Suprapubic skin (tissue), 4 donors: Measurements from ENCODE around the gene ABHD1. TPM values are rescaled to one million over a fixed set of nuclear protein-coding genes. Genes with fewer than 3 reads are reported as not detected.

ENCODE experiments used
- DNase-seq, 2 donors: peaks; one replicate each; pipeline ENCODE4 v3.0.0-alpha.2; 2019; ENCODE audit warnings: low spot score in 2 of 2
- H3K27ac ChIP-seq: fragments of 200-600 bp; sonication (generic); one replicate; pipeline ENCODE4 v1.5.1; 2019
- H3K27me3 ChIP-seq: fragments of 200-600 bp; sonication (generic); one replicate; pipeline ENCODE4 v1.5.1; 2019
- H3K36me3 ChIP-seq: fragments of 200-600 bp; sonication (generic); one replicate; pipeline ENCODE4 v1.5.1; 2019
- H3K4me1 ChIP-seq: fragments of 200-600 bp; sonication (generic); one replicate; pipeline ENCODE4 v1.5.1; 2019
- H3K4me3 ChIP-seq: fragments of 200-600 bp; sonication (generic); one replicate; pipeline ENCODE4 v1.5.1; 2019; ENCODE audit warnings: mild to moderate bottlenecking
- H3K9me3 ChIP-seq: fragments of 200-600 bp; sonication (generic); one replicate; pipeline ENCODE4 v1.5.1; 2019
- EP300 ChIP-seq: sonication (generic); formaldehyde crosslinking; IDR thresholded peaks from one replicate; pipeline ENCODE4 v1.6.1; 2017; ENCODE audit warnings: antibody characterized with exemption
- POLR2A ChIP-seq, 2 donors: fragments of 450-650 bp; IDR thresholded peaks; one replicate each; pipeline ENCODE4 v1.6.1; 2017; ENCODE audit warnings: antibody characterized with exemption in 2 of 2, mild to moderate bottlenecking in 2 of 2, moderate library complexity in 2 of 2
- POLR2AphosphoS5 ChIP-seq, 3 donors: sonication (generic); formaldehyde crosslinking; IDR thresholded peaks; one replicate each; pipeline ENCODE4 v1.6.1; 2017; ENCODE audit warnings: antibody characterized with exemption in 3 of 3
- WGBS: methylation state at CpG from one replicate; pipeline ENCODE4 v1.1.5; 2018; 5-methylcytosine and 5-hydroxymethylcytosine counted together
- total RNA-seq, 4 donors: library from RNA; depleted of rRNA; stranded (reverse); fragments of >200 nt; gene quantifications; one replicate each; pipeline ENCODE4 v1.1.0, GENCODE V29; 2016
- TF ChIP-seq, protein P1 (sequence below), 2 donors: fragments of 200-600 bp in 1 of 2; fragments of 450-650 bp in 1 of 2; sonication (generic) in 1 of 2; IDR thresholded peaks; one replicate each; pipeline ENCODE4 v1.5.1; 2016 to 2019; ENCODE audit warnings: antibody characterized with exemption in 2 of 2, mild to moderate bottlenecking in 1 of 2, moderate library complexity in 1 of 2

Gene ABHD1
- total RNA-seq, 4 donors from 2014 or later = not detected

DNA sequence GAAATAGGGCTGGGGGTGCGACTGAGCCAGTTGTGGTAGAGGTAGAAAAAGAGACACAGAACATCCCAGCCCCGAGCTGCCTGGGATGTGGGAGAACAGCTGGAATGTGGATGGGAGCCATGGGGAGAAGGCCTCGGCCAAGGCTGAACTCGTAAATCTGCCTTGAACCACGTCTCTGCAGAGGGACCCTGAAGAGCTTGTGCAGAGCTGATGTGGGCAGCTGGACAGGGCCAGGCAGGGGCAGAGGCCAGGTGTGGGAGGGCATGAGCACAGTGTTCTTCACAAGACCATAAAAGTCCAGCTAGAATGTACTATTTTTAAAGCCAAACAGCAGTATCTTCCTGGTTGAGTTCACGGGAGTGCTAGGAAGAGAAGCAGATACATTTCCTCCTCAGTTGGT, 30.9 kb downstream of the ABHD1 start:
- no peak overlapping the region for H3K27ac ChIP-seq
- TF ChIP-seq POLR2AphosphoS5 (IDR thresholded peaks at IDR 0.05) (no peak), EP300 (no peak)
- TF ChIP-seq, protein P1, sequence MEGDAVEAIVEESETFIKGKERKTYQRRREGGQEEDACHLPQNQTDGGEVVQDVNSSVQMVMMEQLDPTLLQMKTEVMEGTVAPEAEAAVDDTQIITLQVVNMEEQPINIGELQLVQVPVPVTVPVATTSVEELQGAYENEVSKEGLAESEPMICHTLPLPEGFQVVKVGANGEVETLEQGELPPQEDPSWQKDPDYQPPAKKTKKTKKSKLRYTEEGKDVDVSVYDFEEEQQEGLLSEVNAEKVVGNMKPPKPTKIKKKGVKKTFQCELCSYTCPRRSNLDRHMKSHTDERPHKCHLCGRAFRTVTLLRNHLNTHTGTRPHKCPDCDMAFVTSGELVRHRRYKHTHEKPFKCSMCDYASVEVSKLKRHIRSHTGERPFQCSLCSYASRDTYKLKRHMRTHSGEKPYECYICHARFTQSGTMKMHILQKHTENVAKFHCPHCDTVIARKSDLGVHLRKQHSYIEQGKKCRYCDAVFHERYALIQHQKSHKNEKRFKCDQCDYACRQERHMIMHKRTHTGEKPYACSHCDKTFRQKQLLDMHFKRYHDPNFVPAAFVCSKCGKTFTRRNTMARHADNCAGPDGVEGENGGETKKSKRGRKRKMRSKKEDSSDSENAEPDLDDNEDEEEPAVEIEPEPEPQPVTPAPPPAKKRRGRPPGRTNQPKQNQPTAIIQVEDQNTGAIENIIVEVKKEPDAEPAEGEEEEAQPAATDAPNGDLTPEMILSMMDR (IDR thresholded peaks at IDR 0.05) = no peak

DNA sequence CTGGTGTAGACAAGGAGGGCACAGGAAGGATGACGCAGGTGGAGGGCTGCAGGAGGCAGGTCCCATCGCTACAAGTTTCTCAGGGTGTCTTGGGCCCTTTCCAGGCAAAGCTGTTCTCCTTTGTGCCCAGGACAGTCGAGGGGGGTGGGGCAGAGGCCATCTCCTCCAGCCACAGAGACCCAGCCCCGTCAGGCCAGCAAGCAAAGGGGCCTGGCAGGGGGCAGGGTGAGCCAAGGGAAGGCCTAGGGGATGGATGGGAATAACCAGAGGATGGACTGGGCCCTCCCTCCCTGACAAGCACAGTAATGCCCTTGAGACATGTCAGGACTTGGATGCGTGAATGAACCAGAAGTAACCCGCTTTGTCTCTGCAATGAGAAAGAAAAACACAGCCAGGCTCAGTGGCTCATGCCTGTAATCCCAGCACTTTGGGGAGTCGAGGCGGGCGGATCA, 31.5 kb downstream of the ABHD1 start:
- DNase-seq = peak in 1 of 2 donors; percentile 51
- Histone ChIP-seq H3K27ac (no peak overlapping the region), H3K36me3 (no peaks in the 10 kb centered on the region), H3K4me3 (no peak overlapping the region), H3K4me1 (no peaks in the 10 kb centered on the region), H3K9me3 (no peaks in the 10 kb centered on the region), H3K27me3 (no peaks in the 10 kb centered on the region)
- TF ChIP-seq, protein P1 (IDR thresholded peaks at IDR 0.05) = no peak
- TF ChIP-seq POLR2A (IDR thresholded peaks at IDR 0.05) (no peak), EP300 (no peak), POLR2AphosphoS5 (IDR thresholded peaks at IDR 0.05) (no peak)
- WGBS = 61% methylated on average over 9 of the region's 9 CpGs

More for the DNA sequence above, 30.9 kb downstream of the ABHD1 start:
- Histone ChIP-seq H3K9me3 (no peaks in the 10 kb centered on the region), H3K4me1 (no peaks in the 10 kb centered on the region), H3K4me3 (no peak overlapping the region), H3K36me3 (no peaks in the 10 kb centered on the region), H3K27me3 (no peaks in the 10 kb centered on the region)
- DNase-seq = peak in 1 of 2 donors; percentile 48
- 70% methylated on average over 6 of the region's 6 CpGs for WGBS

DNA sequence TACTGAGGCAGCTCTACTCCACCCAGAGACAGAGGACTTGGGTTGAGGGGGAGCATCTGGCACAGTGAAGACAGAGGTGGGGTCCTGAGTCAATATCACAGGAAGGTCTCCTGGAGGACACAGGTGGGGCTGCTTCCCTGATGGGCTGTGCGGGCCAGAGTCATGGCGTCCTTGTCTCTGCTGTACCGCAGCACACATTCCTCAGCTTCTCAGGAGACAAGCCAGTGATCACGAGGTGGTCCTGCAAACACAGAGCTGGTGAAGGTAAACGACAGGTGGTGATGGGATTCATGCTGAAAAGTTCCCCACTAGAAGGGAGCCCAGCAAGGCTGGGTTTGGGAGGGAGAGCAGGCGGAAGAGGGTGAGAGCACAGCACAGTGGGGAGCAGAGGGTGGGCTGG, 34.9 kb downstream of the ABHD1 start:
- no peaks in the 10 kb centered on the region for H3K4me1 ChIP-seq
- no peak for TF ChIP-seq POLR2A (IDR thresholded peaks at IDR 0.05)
- no peak for TF ChIP-seq POLR2AphosphoS5 (IDR thresholded peaks at IDR 0.05)
- TF ChIP-seq EP300 = no peak
- TF ChIP-seq, protein P1 (IDR thresholded peaks at IDR 0.05) = no peak
- WGBS = 86% methylated on average over 6 of the region's 6 CpGs

DNA sequence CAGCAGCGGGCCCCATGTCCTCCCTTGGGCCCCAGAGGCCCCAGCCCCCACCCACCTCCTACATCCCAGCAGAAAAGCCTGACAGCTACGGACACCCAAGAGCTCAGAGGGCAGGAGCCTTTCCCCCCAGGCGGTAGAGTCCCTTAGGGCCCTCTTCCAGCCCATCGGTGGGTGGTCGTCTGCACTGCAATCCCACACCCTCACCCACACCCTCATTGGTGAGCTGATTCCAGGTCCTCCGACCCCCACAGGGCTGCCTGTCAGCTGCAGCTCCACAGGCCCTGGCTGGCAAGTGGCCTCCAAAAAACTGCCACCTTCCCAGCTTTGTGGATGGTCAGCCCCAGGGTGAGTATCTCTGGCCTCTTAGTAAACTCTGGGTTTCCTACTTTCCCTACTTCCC, 35.7 kb downstream of the ABHD1 start:
- no CpG with 5 or more reads among the region's 6 CpGs for WGBS

More for the DNA sequence above, 34.9 kb downstream of the ABHD1 start:
- H3K9me3 ChIP-seq = no peaks in the 10 kb centered on the region
- H3K4me3 ChIP-seq = no peak overlapping the region
- H3K27me3 ChIP-seq = no peaks in the 10 kb centered on the region
- H3K27ac ChIP-seq = no peak overlapping the region
- no peaks in the 10 kb centered on the region for H3K36me3 ChIP-seq
- DNase-seq = peak in 1 of 2 donors; percentile 20

DNA sequence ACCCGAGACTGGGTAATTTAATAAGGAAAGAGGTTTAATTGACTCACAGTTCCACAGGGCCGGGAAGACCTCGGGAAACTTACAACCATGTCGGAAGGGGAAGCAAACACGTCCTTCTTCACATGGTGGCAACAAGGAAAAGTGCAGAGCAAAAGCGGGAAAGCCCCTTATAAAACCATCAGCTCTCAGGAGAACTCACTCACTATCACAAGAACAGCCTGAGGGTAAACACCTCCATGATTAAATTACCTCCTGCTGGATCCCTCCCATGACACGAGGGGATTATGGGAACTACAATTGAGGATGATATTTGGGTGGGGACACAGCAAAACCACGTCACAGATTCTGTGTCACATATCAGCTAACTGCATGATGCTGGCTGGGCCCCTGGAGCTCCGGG, 36.6 kb downstream of the ABHD1 start:
- WGBS = 81% methylated on average over 9 of the region's 9 CpGs
- no peak overlapping the region for H3K27ac ChIP-seq
- H3K9me3 ChIP-seq = no peaks in the 10 kb centered on the region
- no peak overlapping the region for H3K4me3 ChIP-seq
- H3K36me3 ChIP-seq = no peaks in the 10 kb centered on the region
- H3K4me1 ChIP-seq = no peaks in the 10 kb centered on the region
- DNase-seq = peak in 1 of 2 donors; percentile 8
- TF ChIP-seq EP300 (no peak), POLR2A (IDR thresholded peaks at IDR 0.05) (no peak)
- no peaks in the 10 kb centered on the region for H3K27me3 ChIP-seq

More for the DNA sequence above, 35.7 kb downstream of the ABHD1 start:
- H3K27me3 ChIP-seq = no peaks in the 10 kb centered on the region
- no peak overlapping the region for H3K4me3 ChIP-seq
- no peaks in the 10 kb centered on the region for H3K36me3 ChIP-seq
- no peak overlapping the region for H3K27ac ChIP-seq
- peak in 1 of 2 donors; percentile 19 for DNase-seq
- no peaks in the 10 kb centered on the region for H3K4me1 ChIP-seq
- no peak for TF ChIP-seq POLR2AphosphoS5 (IDR thresholded peaks at IDR 0.05)
- TF ChIP-seq EP300 = no peak
- TF ChIP-seq POLR2A (IDR thresholded peaks at IDR 0.05) = no peak
- TF ChIP-seq, protein P1 (IDR thresholded peaks at IDR 0.05) = no peak
- H3K9me3 ChIP-seq = no peaks in the 10 kb centered on the region
